Colonic mucosa (tissue), 4 donors: ENCODE data around the gene STAB2. TPM values are rescaled to one million over a fixed set of nuclear protein-coding genes. Genes with fewer than 3 reads are reported as not detected.

Source experiments
- DNase-seq: peaks from one replicate; pipeline ENCODE4 v3.0.0-alpha.2; 2020
- H3K27ac ChIP-seq: fragments of 200-600 bp; one replicate; pipeline ENCODE4 v1.8.0; 2021
- H3K27me3 ChIP-seq: fragments of 200-600 bp; one replicate; pipeline ENCODE4 v1.8.0; 2021
- H3K36me3 ChIP-seq: fragments of 200-600 bp; one replicate; pipeline ENCODE4 v1.8.0; 2021
- H3K4me1 ChIP-seq: fragments of 200-600 bp; one replicate; pipeline ENCODE4 v1.8.0; 2021; ENCODE audit warnings: mild to moderate bottlenecking
- H3K4me3 ChIP-seq: fragments of 200-600 bp; one replicate; pipeline ENCODE4 v1.8.0; 2021
- H3K9ac ChIP-seq, 2 donors: one replicate each; pipeline ENCODE4 v1.7.0; 2013; ENCODE audit warnings: control low read depth in 2 of 2, low read depth in 2 of 2, low read length in 2 of 2
- H3K9me3 ChIP-seq: fragments of 200-600 bp; one replicate; pipeline ENCODE4 v1.8.0; 2021
- intact Hi-C: fragments of 100-400 bp; cut with DNase I; formaldehyde crosslinking; loops from one replicate; pipeline ENCODE4 v1.14.1; 2022
- total RNA-seq, 2 donors: library from RNA; stranded (reverse); fragmentation: NEBNext Ultra II Directional in 1 of 2; extraction: Animal tissue kit (Norgen Biotek cat#: 25700) in 1 of 2; gene quantifications; one replicate each; pipeline ENCODE4 v1.2.1, GENCODE V29; 2021
- TF ChIP-seq, protein P1 (sequence below): fragments of 200-600 bp; IDR thresholded peaks from one replicate; pipeline ENCODE4 v1.8.0; 2022; ENCODE audit warnings: antibody characterized with exemption, mild to moderate bottlenecking
- donor health status: healthy.
- donor health status: DM: no; HTN: no; CAD: no.
- donor health status: DM: no; HTN: no; CAD: no.

Gene STAB2
- total RNA-seq, 2 donors from 2014 or later = 0.56 to 1.0 TPM

DNA sequence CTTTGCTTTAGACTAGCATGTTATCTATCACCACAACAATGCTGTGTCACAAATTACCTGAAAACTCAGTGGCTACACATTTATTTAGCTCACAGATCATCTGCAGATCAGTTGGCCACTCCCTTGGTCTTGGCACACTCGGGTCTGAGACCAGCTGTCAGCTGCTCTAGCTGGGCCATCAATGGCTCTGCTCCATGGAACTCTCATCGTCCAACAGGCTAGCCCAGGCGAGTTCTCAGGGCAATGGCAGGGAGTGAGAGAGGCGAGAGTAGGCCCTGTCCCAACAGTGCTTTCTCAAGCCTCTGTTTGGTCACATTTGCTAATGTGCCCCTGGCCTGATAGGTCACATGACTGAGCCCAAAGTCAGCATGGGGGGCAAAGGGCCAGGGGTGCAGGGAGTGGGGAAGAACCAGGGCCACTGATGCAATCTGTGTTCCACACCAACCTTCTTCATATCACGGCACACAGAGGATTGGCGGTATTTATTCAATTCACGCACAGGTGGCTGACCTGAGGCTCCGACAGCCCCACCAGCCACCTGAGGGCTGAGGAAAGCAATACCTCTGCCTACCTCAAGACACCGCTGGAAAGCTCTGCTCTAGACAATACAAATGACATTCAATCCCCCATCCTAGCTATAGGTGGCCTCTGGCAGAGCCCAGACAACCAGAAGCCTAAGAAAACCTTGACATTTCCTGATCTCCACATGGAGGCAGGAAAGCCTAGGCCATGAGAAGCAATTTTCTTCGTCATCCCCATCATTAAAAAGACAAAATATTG is 171.4 kb downstream of the STAB2 start:
- no peak for DNase-seq
- Histone ChIP-seq H3K36me3 (no peaks in the 10 kb centered on the region), H3K27ac (no peak overlapping the region), H3K4me1 (no peaks in the 10 kb centered on the region), H3K27me3 (no peaks in the 10 kb centered on the region), H3K9ac (no peak overlapping the region), H3K4me3 (no peak overlapping the region), H3K9me3 (no peaks in the 10 kb centered on the region)
- intact Hi-C loops = no loop called here
- TF ChIP-seq, protein P1, sequence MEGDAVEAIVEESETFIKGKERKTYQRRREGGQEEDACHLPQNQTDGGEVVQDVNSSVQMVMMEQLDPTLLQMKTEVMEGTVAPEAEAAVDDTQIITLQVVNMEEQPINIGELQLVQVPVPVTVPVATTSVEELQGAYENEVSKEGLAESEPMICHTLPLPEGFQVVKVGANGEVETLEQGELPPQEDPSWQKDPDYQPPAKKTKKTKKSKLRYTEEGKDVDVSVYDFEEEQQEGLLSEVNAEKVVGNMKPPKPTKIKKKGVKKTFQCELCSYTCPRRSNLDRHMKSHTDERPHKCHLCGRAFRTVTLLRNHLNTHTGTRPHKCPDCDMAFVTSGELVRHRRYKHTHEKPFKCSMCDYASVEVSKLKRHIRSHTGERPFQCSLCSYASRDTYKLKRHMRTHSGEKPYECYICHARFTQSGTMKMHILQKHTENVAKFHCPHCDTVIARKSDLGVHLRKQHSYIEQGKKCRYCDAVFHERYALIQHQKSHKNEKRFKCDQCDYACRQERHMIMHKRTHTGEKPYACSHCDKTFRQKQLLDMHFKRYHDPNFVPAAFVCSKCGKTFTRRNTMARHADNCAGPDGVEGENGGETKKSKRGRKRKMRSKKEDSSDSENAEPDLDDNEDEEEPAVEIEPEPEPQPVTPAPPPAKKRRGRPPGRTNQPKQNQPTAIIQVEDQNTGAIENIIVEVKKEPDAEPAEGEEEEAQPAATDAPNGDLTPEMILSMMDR = no peak

DNA sequence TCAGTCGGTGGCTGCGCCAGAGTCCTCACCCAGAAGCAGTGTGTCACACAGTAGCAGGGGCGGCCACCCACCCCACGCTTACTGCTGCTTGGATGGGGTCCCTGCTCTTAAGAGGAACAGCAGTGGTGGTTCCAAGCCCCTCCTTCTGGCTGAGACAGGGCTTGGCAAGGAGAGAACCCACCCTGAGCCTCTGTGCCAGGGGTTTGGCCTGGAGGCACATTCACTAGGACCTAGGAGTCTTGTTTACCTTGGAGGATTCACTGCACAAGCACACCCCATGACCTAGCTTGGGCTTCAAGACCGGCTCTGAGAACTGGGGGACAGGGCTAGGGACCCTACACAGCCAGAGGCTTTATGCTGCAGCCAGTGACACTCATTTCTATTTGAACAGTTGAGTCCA is 175.4 kb downstream of the STAB2 start:
- no peaks in the 10 kb centered on the region for H3K4me1 ChIP-seq
- TF ChIP-seq, protein P1 = no peak
- H3K27ac ChIP-seq = no peak overlapping the region
- no peaks in the 10 kb centered on the region for H3K27me3 ChIP-seq
- no peak for DNase-seq
- peaks cover 3% of the 10 kb centered on the region for H3K36me3 ChIP-seq
- no peak overlapping the region for H3K4me3 ChIP-seq
- no peaks in the 10 kb centered on the region for H3K9me3 ChIP-seq
- no peak overlapping the region for H3K9ac ChIP-seq
- intact Hi-C loops = loop anchor here (10.0 kb wide), 1 partner anchor 138 kb away; no protein-coding TSS in a partner anchor

DNA sequence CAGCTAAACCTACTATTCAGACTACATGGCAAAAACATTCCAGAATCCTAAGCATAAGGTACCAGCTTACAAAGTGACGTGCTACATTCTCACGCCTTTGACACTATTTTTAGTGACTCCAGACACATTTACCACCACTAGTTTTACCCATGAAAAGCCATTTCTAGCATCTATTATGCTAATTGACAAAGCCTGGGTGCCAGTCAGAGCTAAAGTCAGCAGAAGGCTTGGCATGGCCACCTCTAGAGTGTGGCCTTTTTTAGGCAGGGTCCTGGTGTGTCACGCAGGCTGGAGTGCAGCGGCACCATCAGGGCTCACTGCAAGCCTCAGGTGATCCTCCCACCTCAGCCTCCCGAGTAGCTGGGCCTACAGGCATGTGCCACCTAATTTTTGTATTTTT is 178.2 kb downstream of the STAB2 start:
- intact Hi-C loops = loop anchor here (10.0 kb wide), 1 partner anchor 141 kb away; no protein-coding TSS in a partner anchor
- Histone ChIP-seq H3K4me1 (no peaks in the 10 kb centered on the region), H3K4me3 (no peak overlapping the region), H3K36me3 (peaks cover 3% of the 10 kb centered on the region), H3K27me3 (no peaks in the 10 kb centered on the region), H3K9ac (no peak overlapping the region), H3K9me3 (no peaks in the 10 kb centered on the region), H3K27ac (no peak overlapping the region)
- DNase-seq = no peak
- TF ChIP-seq, protein P1 = no peak

DNA sequence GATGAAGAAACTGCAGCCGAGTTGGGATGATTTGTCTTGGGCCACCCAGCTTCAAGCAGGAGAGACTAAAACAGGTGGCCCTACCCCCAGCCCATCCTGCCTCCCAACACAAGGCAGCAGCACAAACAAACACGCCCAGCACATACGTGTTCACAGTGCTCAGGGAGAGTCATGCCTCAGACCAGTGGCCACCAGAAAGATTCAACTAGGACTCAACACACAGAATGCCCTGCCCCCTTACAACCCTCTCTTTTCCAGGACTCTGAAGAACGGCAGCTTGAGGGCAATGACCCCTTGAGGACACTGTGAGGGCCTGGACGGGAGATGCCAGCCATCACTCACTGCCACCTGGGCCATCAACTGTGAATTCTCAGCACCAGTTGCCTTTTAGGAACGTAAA is 179.0 kb downstream of the STAB2 start:
- H3K36me3 ChIP-seq = peaks cover 3% of the 10 kb centered on the region
- intact Hi-C loops = loop anchor here (10.0 kb wide), 1 partner anchor 141 kb away; no protein-coding TSS in a partner anchor
- H3K27me3 ChIP-seq = no peaks in the 10 kb centered on the region
- TF ChIP-seq, protein P1 = no peak
- no peak overlapping the region for H3K4me3 ChIP-seq
- H3K27ac ChIP-seq = no peak overlapping the region
- H3K9me3 ChIP-seq = no peaks in the 10 kb centered on the region
- no peak overlapping the region for H3K9ac ChIP-seq
- no peaks in the 10 kb centered on the region for H3K4me1 ChIP-seq
- no peak for DNase-seq

DNA sequence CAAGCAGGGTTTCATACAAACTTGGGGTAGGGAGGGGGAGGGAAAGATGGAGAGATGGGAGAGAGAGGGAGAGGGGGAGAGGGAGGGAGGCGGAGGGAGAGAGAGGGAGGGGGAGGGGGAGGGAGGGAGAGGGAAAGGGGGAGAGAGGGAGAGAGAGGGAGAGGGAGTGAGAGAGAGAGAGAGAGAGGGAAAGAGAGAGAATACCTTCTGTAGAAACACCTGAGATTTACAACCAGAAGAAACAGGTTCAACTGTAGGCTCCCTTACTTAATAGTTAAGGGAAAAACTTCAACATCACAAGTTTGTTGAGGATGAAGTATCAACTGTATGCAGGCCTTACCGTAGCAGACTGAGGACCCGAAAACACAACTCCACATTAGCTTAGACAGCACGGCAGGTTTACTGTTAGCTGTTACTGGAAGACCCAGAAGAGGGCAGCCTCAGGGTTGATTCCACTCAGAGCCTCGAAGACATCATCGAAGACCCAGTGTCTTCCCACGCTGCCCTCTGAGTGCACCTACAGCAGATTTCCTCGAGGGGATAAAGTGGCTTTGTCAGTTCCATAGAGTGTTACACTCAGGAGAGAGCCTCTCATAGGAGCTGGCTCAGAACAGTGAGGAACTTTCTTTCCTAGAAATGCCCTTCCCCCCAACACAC is 181.5 kb downstream of the STAB2 start:
- Histone ChIP-seq H3K36me3 (peaks cover 3% of the 10 kb centered on the region), H3K4me3 (no peak overlapping the region), H3K27ac (no peak overlapping the region), H3K9me3 (no peaks in the 10 kb centered on the region), H3K27me3 (no peaks in the 10 kb centered on the region), H3K4me1 (no peaks in the 10 kb centered on the region), H3K9ac (no peak overlapping the region)
- intact Hi-C loops = loop anchor here (10.0 kb wide), 1 partner anchor 144 kb away; no protein-coding TSS in a partner anchor
- TF ChIP-seq, protein P1 = no peak
- no peak for DNase-seq
